NB4 (cell line): ENCODE measurements around the gene FRK.

Experiments used
- MAX ChIP-seq: IDR thresholded peaks from 2 replicates; pipeline ENCODE4 v1.6.1; 2011; ENCODE audit warnings: low read depth, low read length
- POLR2A ChIP-seq: IDR thresholded peaks from 2 replicates; pipeline ENCODE4 v1.6.1; 2011; ENCODE audit warnings: mild to moderate bottlenecking; ENCODE audit not compliant: insufficient read length; ENCODE audit errors: extremely low read depth
- TF ChIP-seq, protein P1 (sequence below): IDR thresholded peaks from one replicate; pipeline ENCODE4 v1.5.1; 2012; ENCODE audit warnings: low read depth, low read length

- TF ChIP-seq, protein P1, sequence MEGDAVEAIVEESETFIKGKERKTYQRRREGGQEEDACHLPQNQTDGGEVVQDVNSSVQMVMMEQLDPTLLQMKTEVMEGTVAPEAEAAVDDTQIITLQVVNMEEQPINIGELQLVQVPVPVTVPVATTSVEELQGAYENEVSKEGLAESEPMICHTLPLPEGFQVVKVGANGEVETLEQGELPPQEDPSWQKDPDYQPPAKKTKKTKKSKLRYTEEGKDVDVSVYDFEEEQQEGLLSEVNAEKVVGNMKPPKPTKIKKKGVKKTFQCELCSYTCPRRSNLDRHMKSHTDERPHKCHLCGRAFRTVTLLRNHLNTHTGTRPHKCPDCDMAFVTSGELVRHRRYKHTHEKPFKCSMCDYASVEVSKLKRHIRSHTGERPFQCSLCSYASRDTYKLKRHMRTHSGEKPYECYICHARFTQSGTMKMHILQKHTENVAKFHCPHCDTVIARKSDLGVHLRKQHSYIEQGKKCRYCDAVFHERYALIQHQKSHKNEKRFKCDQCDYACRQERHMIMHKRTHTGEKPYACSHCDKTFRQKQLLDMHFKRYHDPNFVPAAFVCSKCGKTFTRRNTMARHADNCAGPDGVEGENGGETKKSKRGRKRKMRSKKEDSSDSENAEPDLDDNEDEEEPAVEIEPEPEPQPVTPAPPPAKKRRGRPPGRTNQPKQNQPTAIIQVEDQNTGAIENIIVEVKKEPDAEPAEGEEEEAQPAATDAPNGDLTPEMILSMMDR: no peak
- TF ChIP-seq POLR2A (no peak), MAX (no peak)
Observed at GRCh38 chr6:116099036-116099435, 38.3 kb upstream of the FRK start.
